ENCODE data around the gene TRPM3.

Gene TRPM3

GRCh38 chr9:71048280-71048679 is 73.1 kb downstream of the TRPM3 start:
- no peak for TF ChIP-seq CTCF (IDR thresholded peaks at IDR 0.05; ENCODE audit: low read depth, low read length)
- DNase-seq (ENCODE audit: extremely low read depth, low read depth): no peak

GRCh38 chr9:71042448-71042990 is 78.9 kb downstream of the TRPM3 start:
- DNase-seq (ENCODE audit: extremely low read depth, low read depth): no peak
- no peak for TF ChIP-seq CTCF (IDR thresholded peaks at IDR 0.05; ENCODE audit: low read depth, low read length)

GRCh38 chr9:71037521-71037920 is 83.9 kb downstream of the TRPM3 start:
- no peak for DNase-seq (ENCODE audit: extremely low read depth, low read depth)

GRCh38 chr9:71036501-71036900 is 84.9 kb downstream of the TRPM3 start:
- DNase-seq (ENCODE audit: extremely low read depth, low read depth): no peak
- no peak for TF ChIP-seq CTCF (IDR thresholded peaks at IDR 0.05; ENCODE audit: low read depth, low read length)

More at GRCh38 chr9:71037521-71037920, 83.9 kb downstream of the TRPM3 start:
- TF ChIP-seq CTCF (IDR thresholded peaks at IDR 0.05; ENCODE audit: low read depth, low read length): no peak

- TF ChIP-seq CTCF (IDR thresholded peaks at IDR 0.05; ENCODE audit: low read depth, low read length): no peak
- no peak for DNase-seq (ENCODE audit: extremely low read depth, low read depth)
Observed at GRCh38 chr9:71032779-71033178, 88.6 kb downstream of the TRPM3 start.

- no peak for DNase-seq (ENCODE audit: extremely low read depth, low read depth)
- TF ChIP-seq CTCF (IDR thresholded peaks at IDR 0.05; ENCODE audit: low read depth, low read length): no peak
Observed at GRCh38 chr9:71025728-71026127, 95.7 kb downstream of the TRPM3 start.

- no peak for DNase-seq (ENCODE audit: extremely low read depth, low read depth)
- TF ChIP-seq CTCF (IDR thresholded peaks at IDR 0.05; ENCODE audit: low read depth, low read length): no peak
Observed at GRCh38 chr9:71025201-71025600, 96.2 kb downstream of the TRPM3 start.
